Right lobe of liver (tissue), 6 donors: Measurements from ENCODE around the gene RUVBL1. TPM values are rescaled to one million over a fixed set of nuclear protein-coding genes. Genes with fewer than 3 reads are reported as not detected.
A peak's percentile ranks its signal among the peaks of the same experiment; 100 is the strongest.

ENCODE experiments used
- ATAC-seq, 4 donors: fragments of 200-7000 bp; cut with Tn5 transposase; one replicate each; pipeline ENCODE4 v1.9.1; 2020; ENCODE audit warnings: mild to moderate bottlenecking in 4 of 4, moderate library complexity in 4 of 4
- DNase-seq, 3 donors: peaks; one replicate each; pipeline ENCODE4 v3.0.0-alpha.2; 2020
- H3K27ac ChIP-seq, 3 donors: fragments of 200-600 bp; one replicate each; pipeline ENCODE4 v1.8.0; 2022
- H3K27me3 ChIP-seq, 2 donors: fragments of 200-600 bp; one replicate each; pipeline ENCODE4 v1.8.0; 2022
- H3K36me3 ChIP-seq, 4 donors: fragments of 200-600 bp; sonication (generic) in 1 of 4; one replicate each; pipeline versions ENCODE4 v1.5.1 to v1.8.0; 2017 to 2022; ENCODE audit warnings: control low read depth in 1 of 4
- H3K4me1 ChIP-seq, 4 donors: fragments of 200-600 bp; sonication (generic) in 1 of 4; one replicate each; pipeline versions ENCODE4 v1.5.1 to v1.8.0; 2017 to 2022; ENCODE audit warnings: control low read depth in 1 of 4
- H3K4me3 ChIP-seq, 3 donors: fragments of 200-600 bp; one replicate each; pipeline ENCODE4 v1.8.0; 2022
- H3K9me3 ChIP-seq, 4 donors: fragments of 200-600 bp; sonication (generic) in 1 of 4; one replicate each; pipeline versions ENCODE4 v1.5.1 to v1.8.0; 2017 to 2022; ENCODE audit warnings: control low read depth in 1 of 4
- POLR2A ChIP-seq: fragments of 450-650 bp; IDR thresholded peaks from one replicate; pipeline ENCODE4 v1.6.1; 2017; ENCODE audit warnings: antibody characterized with exemption, mild to moderate bottlenecking
- WGBS: methylation state at CpG from one replicate; pipeline ENCODE4 v1.1.6; 2018; ENCODE audit warnings: low coverage, low lambda C conversion rate; ENCODE audit not compliant: insufficient coverage; ENCODE audit errors: missing lambda C conversion rate; 5-methylcytosine and 5-hydroxymethylcytosine counted together
- intact Hi-C, 2 donors: fragments of 100-400 bp; cut with DNase I; formaldehyde crosslinking; loops; one replicate each; pipeline versions ENCODE4 v1.11.2 to v1.14.1; 2022
- total RNA-seq, 6 experiments: library from RNA; depleted of rRNA in 2 of 6; stranded (reverse); fragments of >200 nt in 2 of 6; fragmentation: NEBNext Ultra II Directional in 3 of 6; extraction: Animal tissue kit (Norgen Biotek cat#: 25700) in 3 of 6; gene quantifications; one replicate each; pipeline versions ENCODE4 v1.1.0 to v1.2.4, GENCODE V29; 2016 to 2023
- TF ChIP-seq, protein P1 (sequence below), 4 donors: fragments of 200-600 bp in 3 of 4; fragments of 450-650 bp in 1 of 4; IDR thresholded peaks; one replicate each; pipeline versions ENCODE4 v1.5.1 to v1.8.0; 2016 to 2022; ENCODE audit warnings: antibody characterized with exemption in 4 of 4, mild to moderate bottlenecking in 2 of 4
- donor health status: DM: no; HTN: yes; CAD: no.
- donor health status: DM: no; HTN: no; CAD: no.
- donor health status: DM: no; HTN: no; CAD: no.
- donor health status: DM: no; HTN: yes; CAD: no.
- donor health status: DM: no; HTN: yes; CAD: no.

Gene RUVBL1
- total RNA-seq, 6 experiments from 2014 or later: 8.6 to 20.3 (median 12.9) TPM

DNA sequence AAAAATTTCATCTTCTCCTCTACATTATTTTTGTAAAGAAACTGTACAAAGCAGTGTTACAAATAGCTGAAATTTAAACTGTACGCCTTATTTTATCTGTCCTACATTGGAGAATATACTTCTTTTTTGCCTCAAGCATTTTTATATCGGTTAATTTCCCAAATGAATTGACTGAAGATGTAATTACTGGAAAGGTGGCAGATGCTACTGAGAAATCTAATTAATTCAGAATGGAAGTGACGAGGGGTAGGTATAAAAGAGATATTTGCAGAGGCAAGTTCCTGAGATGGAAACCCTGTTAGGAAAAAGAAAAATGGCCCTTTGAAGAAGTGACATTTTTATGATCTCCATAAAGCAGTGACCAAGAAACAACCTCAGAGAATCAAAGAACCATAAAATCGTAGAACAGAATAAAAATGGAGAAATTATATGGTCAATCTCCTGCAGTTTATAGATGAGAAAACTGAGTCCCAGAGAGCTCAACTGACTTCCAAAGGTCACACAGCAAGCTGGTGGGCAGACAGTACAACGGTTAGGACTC lies 20.4 kb downstream of the RUVBL1 start:
- Histone ChIP-seq H3K9me3 (no peaks in the 10 kb centered on the region), H3K27me3 (no peaks in the 10 kb centered on the region), H3K36me3 (peaks cover 0 to 28% (median 0%) of the 10 kb centered on the region in 4 donors), H3K4me1 (peaks cover 0 to 34% (median 11%) of the 10 kb centered on the region in 4 donors), H3K27ac (no peak overlapping the region), H3K4me3 (no peak overlapping the region)
- intact Hi-C loops: no loop called here
- 85% methylated on average over 4 of the region's 5 CpGs for WGBS
- TF ChIP-seq, protein P1, sequence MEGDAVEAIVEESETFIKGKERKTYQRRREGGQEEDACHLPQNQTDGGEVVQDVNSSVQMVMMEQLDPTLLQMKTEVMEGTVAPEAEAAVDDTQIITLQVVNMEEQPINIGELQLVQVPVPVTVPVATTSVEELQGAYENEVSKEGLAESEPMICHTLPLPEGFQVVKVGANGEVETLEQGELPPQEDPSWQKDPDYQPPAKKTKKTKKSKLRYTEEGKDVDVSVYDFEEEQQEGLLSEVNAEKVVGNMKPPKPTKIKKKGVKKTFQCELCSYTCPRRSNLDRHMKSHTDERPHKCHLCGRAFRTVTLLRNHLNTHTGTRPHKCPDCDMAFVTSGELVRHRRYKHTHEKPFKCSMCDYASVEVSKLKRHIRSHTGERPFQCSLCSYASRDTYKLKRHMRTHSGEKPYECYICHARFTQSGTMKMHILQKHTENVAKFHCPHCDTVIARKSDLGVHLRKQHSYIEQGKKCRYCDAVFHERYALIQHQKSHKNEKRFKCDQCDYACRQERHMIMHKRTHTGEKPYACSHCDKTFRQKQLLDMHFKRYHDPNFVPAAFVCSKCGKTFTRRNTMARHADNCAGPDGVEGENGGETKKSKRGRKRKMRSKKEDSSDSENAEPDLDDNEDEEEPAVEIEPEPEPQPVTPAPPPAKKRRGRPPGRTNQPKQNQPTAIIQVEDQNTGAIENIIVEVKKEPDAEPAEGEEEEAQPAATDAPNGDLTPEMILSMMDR (IDR thresholded peaks at IDR 0.05): no peak
- no peak for TF ChIP-seq POLR2A
- ATAC-seq (no peak), DNase-seq (no peak)

DNA sequence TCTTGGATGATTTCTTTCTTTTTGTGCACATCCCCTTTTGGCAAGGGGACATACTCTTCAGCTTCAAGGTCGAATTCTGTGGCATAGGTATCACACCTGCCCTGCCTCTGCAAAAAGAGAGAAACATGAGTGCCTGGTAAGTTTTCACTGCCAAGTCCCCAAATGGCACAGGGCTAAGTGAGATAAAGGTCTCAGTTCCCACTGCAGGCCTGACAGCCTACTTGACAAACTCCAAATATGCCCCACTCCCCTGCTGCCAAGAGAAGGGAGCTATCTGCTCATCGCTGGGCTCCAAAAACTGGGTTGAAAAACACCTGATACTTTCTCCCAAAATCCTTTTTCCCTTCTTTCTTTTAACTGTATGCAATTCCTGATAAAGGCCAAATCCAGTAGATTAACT lies 23.0 kb downstream of the RUVBL1 start:
- Histone ChIP-seq H3K27me3 (no peaks in the 10 kb centered on the region), H3K4me3 (no peak overlapping the region), H3K36me3 (peaks cover 0 to 34% (median 0%) of the 10 kb centered on the region in 4 donors), H3K27ac (peak overlapping the region in 1 of 3 donors; percentile 35), H3K9me3 (no peaks in the 10 kb centered on the region), H3K4me1 (peaks cover 0 to 46% (median 15%) of the 10 kb centered on the region in 4 donors)
- ATAC-seq (no peak), DNase-seq (no peak)
- TF ChIP-seq, protein P1 (IDR thresholded peaks at IDR 0.05): no peak
- no peak for TF ChIP-seq POLR2A
- intact Hi-C loops: no loop called here
- WGBS: 93% methylated on average over 1 of the region's 2 CpGs

- 84% methylated on average over 3 of the region's 3 CpGs for WGBS
- Histone ChIP-seq H3K4me1 (peaks cover 0 to 51% (median 17%) of the 10 kb centered on the region in 4 donors), H3K9me3 (no peaks in the 10 kb centered on the region), H3K4me3 (no peak overlapping the region), H3K27me3 (no peaks in the 10 kb centered on the region), H3K27ac (peak overlapping the region in 1 of 3 donors; percentile 35), H3K36me3 (peaks cover 0 to 34% (median 0%) of the 10 kb centered on the region in 4 donors)
- DNase-seq (no peak), ATAC-seq (no peak)
- TF ChIP-seq, protein P1 (IDR thresholded peaks at IDR 0.05): no peak
- intact Hi-C loops: no loop called here
Observed at GRCh38 chr3:128100161-128100560, 23.5 kb downstream of the RUVBL1 start.

GRCh38 chr3:128098234-128098633 lies 25.4 kb downstream of the RUVBL1 start:
- 51% methylated on average over 5 of the region's 6 CpGs for WGBS
- intact Hi-C loops: no loop called here
- peak overlapping the region in 1 of 3 donors; percentile 3 for H3K4me3 ChIP-seq
- H3K36me3 ChIP-seq: peaks cover 0 to 21% (median 0%) of the 10 kb centered on the region in 4 donors
- ATAC-seq (peak; percentile 34 to 57 (median 37)), DNase-seq (no peak)
- peak overlapping the region; percentile 42 to 87 (median 54) for H3K27ac ChIP-seq
- H3K4me1 ChIP-seq: peaks cover 0 to 66% (median 21%) of the 10 kb centered on the region in 4 donors
- no peaks in the 10 kb centered on the region for H3K27me3 ChIP-seq
- H3K9me3 ChIP-seq: no peaks in the 10 kb centered on the region
- no peak for TF ChIP-seq POLR2A
- TF ChIP-seq, protein P1 (IDR thresholded peaks at IDR 0.05): no peak
